OCI-M2 (cell line): ENCODE results near the gene SMIM36.
"Not testable (repeated sequence)": the region's sequence is repeated elsewhere in the genome, so short reads cannot be mapped to it uniquely, and the experiment has no call there.

Experiments used
- DNase-seq: peaks from one replicate; lab custom pipeline; 2025; ENCODE audit not compliant: unreplicated experiment; lab: John Stamatoyannopoulos, UW

SMIM36 gene

GRCh38 chr17:55507669-55508068, 3.6 kb downstream of the SMIM36 start:
- not testable (repeated sequence) for DNase-seq

- DNase-seq = not testable (repeated sequence)
Measured at GRCh38 chr17:55501626-55502025, 9.6 kb downstream of the SMIM36 start.

GRCh38 chr17:55500103-55500502, 11.1 kb downstream of the SMIM36 start:
- no peak for DNase-seq

- no peak for DNase-seq
Measured at GRCh38 chr17:55496094-55496881, 15.0 kb downstream of the SMIM36 start.

- no peak for DNase-seq
Measured at GRCh38 chr17:55495239-55495638, 16.0 kb downstream of the SMIM36 start.

GRCh38 chr17:55492781-55493341, 18.4 kb downstream of the SMIM36 start:
- DNase-seq = no peak

GRCh38 chr17:55490376-55490775, 20.9 kb downstream of the SMIM36 start:
- no peak for DNase-seq

- DNase-seq = no peak
Measured at GRCh38 chr17:55487695-55488432, 23.4 kb downstream of the SMIM36 start.

- DNase-seq = no peak
Measured at GRCh38 chr17:55484575-55484974, 26.7 kb downstream of the SMIM36 start.

- DNase-seq = no peak
Measured at GRCh38 chr17:55482591-55483389, 28.5 kb downstream of the SMIM36 start.

GRCh38 chr17:55480631-55481315, 30.5 kb downstream of the SMIM36 start:
- DNase-seq = no peak

GRCh38 chr17:55479903-55480302, 31.3 kb downstream of the SMIM36 start:
- no peak for DNase-seq

- no peak for DNase-seq
Measured at GRCh38 chr17:55478971-55479370, 32.3 kb downstream of the SMIM36 start.

- DNase-seq = no peak
Measured at GRCh38 chr17:55466671-55467070, 44.6 kb downstream of the SMIM36 start.

- DNase-seq = not testable (repeated sequence)
Measured at GRCh38 chr17:55465771-55466170, 45.5 kb downstream of the SMIM36 start.

- no peak for DNase-seq
Measured at GRCh38 chr17:55463600-55463999, 47.7 kb downstream of the SMIM36 start.

GRCh38 chr17:55462711-55463110, 48.5 kb downstream of the SMIM36 start:
- DNase-seq = no peak

GRCh38 chr17:55462234-55462633, 49.0 kb downstream of the SMIM36 start:
- no peak for DNase-seq

- DNase-seq = no peak
Measured at GRCh38 chr17:55458978-55459377, 52.3 kb downstream of the SMIM36 start.

- no peak for DNase-seq
Measured at GRCh38 chr17:55458287-55458900, 52.9 kb downstream of the SMIM36 start.
